GM18909 (cell line): Measurements from ENCODE around the gene ACTBL2.

Experiments used
- ATAC-seq: cut with Tn5 transposase; IDR thresholded peaks from one replicate; pipeline ENCODE4 v1.9.1; 2021; ENCODE audit warnings: mild to moderate bottlenecking; ENCODE audit not compliant: unreplicated experiment, poor library complexity

Gene ACTBL2

DNA sequence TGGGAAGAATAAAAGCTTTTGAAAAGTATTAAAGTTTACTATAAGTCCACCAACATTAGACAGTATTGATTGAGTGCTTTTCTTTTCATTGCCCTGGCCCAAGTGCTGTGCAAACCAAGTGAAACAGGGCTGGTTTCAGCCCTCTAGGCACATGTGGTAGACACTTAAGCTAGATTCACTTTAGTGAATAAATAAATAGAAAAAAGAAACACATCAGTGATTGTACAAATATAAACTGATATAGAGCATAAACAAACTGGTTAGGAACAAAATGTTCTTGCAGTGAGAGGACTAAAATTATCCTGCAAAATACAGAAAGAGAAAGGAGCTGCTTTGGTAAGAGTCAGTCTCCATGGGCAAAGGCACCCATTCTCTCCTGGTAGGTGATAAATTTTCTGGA lies 29.7 kb downstream of the ACTBL2 start:
- ATAC-seq, result no peak

DNA sequence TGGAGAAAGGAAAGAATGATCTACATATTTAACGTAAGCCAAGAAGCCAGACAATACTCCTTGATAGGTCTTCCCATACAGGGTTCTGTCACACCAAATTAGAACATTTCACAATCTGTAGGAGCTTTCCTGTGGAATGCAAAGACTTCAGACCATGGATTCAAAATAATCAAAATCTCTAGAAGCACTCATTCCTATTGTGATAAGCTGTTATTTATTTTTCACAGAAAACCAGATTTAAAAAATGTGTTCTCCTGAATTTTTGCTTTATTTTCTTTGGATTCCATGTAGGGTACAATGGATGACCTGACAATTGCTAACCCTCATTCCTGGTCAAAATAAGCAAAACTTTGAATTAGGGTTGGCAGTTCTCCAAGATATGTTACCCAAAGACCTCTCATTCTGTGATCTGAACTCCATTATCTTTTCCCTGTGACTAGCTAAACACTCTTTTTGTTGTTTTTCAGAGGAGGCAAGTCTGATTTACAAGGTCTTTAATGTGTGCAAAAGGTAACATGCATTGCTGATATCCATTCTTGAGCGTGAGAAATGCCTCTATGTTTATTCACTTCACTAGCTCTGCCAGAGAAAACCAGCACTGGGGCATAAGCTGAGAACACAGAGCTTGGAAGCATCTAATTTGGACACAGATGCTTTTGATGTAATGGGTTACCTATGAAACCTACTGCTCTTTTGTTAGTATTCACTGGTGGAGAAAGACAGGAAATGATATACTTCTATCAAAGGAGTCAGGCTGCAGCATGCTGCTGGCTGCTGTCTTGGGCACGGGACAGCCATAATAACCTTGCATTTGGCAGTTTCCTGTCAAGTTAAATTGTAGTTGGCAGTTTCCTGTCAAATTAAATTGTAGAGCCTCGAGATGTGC lies 31.4 kb downstream of the ACTBL2 start:
- ATAC-seq, result no peak

DNA sequence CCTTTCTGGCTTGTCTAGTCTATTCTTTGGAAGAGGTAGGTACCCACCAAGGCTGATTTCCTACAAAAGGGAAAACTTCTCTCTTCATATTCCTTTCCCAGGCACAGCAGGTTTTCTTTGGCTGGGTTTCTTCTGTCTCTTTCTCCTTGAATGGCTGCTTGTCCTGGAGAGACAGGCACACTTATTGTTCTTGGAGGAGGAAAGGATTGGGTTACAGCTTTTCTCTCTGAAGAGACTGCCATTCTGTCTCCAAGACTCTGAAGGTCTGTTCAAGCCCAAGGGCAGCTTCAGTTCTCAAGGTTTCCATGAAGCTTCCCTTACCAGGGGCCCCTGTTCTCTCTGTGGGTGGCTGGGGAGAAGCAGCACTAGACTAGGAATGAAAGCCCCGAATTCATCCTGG lies 33.9 kb downstream of the ACTBL2 start:
- ATAC-seq, result no peak

DNA sequence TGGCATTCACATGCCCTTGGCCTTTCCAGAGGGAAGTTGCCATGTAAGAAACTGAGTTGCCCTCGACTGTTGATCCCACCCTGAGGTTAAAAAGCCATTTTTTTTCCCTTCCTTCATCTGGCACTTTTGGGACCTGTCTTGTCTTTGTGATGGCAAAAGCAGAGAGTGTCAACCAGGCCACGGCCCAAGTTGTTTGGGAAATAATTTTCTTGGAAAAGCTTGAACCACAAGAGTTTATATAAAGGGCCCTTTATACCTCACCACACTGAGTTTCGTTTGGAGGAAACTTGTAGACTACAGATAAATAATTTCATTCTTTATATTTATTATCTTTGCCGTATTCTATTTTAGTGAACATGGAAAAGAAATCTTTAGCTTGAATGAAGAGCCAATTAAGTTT lies 34.3 kb downstream of the ACTBL2 start:
- ATAC-seq, result no peak

DNA sequence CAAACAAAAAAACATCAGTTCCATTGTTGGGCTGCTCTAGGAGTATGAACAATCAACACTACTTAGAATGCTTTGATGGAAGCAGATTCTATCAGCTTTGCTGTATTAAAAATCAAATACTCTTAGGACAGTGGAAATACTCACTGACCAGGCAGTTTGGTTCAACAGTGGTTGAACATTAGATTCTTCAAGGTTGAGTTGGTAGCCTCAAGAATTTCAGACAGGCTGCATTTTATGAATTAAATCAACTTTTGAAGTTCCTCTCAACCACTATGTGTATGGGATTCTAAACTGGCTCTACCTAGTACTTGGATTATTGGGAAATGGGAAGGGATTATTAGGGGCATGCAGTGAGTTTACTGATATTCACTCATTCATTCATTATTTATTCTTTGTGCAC lies 35.0 kb downstream of the ACTBL2 start:
- ATAC-seq, result no peak

DNA sequence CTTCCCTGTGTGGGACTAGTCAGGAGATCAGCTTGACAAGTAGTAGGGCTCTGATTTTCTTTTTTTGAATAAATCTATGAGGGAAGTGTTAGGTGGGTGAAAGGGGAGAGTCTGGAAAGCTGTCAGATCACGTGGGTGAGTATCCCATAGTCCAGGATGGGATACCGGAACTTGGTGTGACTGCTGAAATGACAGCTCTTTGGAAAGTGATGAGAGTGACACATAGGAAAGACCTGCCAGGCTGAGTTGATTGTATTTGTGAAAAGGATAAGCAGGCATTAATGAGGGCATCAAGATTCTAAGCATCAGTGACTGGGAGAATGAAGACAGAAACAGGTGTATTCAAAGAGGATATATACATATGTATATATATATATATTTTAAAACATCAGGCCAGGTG lies 35.6 kb downstream of the ACTBL2 start:
- no peak for ATAC-seq

DNA sequence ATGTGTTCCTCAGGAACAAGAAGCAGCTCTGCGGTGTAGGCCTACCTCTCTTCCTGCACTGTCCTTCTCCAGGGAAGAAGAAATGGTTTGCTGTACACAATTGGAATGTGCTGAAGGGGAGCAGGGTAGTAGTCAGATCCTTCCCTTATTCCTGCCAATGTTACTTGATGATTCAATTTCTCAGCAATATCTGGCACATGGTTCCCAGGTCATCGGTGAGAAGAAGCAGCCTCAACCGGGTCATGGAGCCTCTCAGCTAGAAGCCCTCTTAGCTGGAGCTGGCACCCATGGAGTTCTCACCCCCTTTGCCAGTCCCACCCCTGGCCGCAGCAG lies 36.9 kb downstream of the ACTBL2 start:
- no peak for ATAC-seq

DNA sequence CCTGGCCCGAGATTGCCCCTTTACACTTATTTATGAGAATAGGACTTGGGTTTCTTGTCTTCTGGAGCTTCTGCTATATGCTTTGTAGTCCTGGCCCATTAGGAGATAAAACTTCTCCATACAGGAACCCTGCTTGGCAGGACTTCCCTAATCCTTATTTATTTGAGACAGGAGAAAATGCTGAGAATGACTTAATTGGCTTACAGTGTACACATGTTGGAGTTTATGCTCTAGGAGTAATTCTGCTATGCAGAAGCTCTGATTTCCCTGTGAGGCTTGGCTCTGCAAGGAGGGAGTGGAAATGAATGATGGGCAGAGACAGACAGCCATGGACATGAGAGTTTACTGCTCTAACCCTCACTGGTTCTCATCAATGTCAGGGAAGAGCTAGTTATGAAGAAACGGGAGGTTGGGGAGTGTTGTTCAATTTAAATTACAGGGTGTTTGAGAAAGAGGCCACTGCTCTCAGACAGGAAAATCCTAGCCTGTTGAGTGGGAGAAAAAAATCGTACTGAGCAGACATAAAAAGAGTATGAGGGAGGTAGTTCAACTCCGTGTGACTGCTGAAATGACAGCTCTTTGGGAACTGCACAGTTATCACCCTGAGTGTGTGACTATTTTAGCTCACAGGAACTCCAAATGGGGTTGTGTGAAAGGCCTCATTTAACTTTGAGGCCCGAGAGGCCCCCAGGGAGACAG lies 37.5 kb downstream of the ACTBL2 start:
- ATAC-seq, result no peak

DNA sequence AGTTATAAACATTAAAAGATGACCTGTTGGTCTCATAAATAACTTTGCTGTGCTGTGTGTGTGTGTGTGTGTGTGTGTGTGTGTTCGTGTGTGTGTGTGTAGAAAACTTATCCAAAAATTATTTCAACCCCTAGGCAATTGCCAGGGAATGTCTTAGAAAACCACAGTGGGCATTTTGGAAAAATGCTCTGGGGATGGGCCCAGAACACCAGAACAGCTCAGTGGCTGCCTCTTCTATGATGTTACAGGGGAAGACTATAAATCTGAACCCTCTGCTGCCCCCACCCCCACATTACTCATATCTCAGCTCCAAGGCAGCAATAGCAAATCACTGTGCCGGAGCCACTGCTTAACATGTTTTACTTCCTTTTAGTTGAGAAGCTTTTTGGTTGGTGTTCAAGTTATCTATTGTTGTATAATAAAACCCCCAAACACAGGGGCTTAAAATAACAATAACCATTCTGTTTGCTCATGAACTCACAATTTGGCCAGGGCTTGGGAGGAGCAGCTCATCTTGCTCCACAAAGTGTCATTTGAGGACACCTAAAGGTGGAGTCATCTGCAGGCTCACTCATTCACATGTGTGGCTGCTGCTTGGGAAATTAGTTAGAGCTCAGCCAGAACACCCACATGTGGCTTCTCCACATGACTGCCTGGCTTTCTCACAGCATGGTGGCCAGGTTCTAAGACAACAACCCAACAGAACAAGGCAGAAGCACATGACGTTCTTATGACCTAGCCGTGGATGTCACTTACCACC lies 40.4 kb downstream of the ACTBL2 start:
- no peak for ATAC-seq

DNA sequence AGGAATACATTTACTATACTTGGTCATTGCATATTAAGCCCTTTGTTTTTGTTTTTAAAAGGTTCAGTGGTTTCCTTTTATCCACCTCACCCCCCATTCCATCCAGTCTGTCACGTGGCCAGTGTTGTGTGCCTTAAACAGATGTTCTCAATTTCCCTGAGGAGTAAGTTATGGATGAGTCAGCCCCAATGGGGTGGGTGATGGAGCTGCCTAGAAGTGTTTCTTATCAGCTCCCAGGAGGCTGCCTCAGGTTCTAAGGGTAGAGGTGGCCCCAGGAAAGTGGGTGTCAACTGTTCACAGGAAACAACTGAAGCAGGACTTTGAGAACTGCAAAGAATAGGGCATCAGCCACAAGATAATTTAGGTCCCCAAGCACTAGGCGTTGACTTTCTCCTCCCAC lies 41.1 kb downstream of the ACTBL2 start:
- ATAC-seq, result no peak

DNA sequence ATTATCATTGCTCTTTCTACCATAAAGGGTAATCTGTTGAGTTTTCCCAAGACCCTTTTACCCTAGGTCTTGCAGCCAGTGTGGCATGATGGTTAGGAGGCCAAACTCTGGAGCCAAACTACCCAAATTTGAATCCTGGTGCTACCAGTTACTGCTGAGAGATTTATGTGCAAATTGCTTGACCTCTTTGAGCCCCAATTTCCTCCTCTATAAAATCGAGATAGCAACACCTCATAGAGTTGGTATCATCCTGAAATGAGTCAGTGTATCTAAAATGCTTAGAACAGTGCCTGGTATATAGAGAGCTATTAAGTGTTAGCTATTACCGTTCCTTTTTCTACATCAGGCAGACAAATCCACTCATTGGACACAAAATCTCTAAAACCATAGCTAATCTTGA lies 43.0 kb downstream of the ACTBL2 start:
- ATAC-seq, result no peak

DNA sequence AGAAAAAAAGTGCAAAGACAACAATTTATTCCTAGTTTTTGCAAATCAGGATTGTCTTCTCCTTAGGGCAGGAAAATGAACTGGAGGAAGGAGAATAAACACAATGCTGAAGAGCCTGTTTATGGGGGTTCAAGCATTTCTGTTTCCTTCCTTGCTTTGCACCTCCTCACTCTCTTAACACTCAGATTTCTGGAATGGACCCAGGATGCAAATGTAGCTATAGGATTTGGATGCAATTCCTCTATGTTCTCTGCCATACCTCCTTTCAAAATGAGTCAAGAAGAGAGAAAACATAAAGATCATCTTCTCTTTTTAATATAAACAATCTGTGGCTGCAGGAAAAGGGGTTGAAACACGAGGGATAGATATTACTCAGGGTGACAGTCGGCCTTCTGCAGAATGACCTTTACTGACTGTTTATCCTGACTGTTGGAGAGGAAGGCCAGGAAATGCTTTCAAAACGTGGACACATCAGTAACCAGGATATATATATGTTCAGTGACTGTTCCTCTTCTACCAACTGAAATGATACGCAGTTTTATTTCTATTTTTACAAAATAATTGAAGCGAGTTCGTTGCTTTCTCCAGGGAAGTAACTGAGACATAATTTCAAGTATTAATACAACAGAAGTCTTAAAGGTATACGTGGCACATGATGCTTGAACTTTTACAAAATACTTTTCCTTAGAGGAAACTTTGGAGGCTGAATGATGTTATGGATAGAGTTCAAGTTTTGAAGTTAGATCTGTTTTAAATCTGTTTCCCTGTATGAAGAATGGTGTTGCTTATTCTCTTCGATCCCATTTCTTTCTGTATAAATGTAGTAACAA lies 44.4 kb downstream of the ACTBL2 start:
- ATAC-seq, result no peak

DNA sequence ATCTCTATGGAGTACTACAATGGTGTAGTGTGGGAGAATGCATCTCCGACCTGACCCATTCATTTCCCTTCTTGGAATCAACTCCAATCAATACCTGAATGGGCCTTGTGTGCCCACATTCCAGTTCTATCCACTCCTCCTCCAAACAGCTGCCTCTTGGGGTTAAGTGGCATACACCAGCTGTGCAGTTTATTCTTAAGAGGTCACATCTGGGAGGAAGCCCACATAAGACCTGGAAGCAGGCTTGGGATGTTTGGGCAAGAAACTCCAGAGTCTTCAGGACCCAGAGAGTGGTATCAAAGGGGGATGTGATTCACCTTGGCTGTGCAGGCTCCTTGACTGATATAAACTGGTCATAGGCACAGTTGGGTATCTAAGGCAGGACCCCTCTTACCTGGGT lies 46.0 kb downstream of the ACTBL2 start:
- ATAC-seq, result no peak

DNA sequence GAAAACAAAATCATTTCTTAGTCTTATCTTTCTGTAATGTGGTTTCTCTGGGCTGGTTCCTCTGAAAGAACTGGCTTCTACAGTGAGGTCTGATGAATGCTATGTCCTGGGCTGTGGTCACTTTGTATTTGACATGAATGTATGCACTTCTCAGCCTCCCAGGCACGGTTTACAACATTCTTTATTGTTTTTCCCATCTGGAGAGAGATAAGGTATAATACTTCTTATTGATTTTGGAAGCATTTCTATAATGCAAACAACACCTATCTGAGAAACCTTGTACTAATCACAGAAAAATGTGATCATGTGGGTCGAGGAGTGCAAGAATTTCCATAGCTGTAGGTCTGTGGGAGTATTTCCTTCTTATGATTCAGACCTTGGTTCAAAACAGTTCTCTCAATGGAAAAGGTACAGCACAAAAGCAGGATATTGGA lies 46.9 kb downstream of the ACTBL2 start:
- no peak for ATAC-seq

DNA sequence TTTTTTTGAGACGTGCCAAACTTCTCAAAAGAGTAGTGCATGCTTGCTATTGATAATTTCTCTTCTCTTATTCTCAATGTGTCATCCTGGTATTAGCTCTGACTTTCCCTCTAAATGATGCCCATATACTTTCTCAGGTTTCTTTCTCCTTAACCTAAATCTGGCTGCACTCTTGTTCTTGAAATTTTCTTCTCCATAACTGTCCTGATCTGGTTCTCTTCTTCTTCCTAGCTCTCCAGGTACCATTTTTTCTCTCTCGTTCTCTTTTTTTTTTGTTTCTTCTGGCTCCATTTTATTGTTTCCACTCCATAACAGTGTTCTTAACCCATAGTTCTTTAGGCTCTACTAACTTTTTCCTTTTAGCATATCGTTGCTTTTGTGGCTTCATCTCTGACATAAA lies 47.9 kb downstream of the ACTBL2 start:
- no peak for ATAC-seq

DNA sequence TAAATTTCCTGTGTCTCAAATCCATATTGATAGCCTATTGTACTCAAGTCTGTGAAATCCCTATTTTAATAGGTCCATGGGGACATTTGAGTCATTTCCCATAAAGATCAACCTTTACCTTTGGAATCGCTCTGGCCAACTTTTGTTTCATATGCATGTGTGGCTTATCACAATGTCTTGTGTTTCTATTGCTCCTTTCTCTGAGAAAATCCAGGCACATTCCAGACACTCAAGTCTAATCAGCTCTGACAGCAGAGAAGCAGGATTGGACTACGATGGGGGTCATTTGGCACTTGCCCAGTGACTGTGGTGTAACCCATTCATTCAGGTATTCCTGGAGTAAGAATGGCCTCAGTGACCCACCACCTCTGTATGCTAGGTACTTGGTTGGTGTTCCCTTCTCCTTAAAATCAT lies 48.4 kb downstream of the ACTBL2 start:
- ATAC-seq, result no peak

DNA sequence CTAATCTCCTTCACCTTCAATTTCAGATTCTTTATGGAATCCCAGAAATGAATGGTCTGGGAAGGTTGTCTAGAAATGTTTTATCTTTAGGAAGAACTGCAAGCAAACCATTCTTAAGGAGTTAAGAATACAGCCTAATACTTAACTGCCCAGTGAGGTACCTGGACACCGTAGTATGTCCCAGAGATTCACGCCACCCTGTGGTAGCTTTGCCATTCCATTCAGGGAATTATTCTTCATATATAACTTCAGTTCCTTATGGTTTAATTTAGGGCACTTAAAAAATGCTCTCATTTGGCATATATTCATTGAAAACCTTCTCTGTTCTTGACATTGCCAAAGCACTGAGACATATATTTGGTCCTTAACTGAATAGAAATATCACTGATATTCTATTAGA lies 49.7 kb downstream of the ACTBL2 start:
- no peak for ATAC-seq

DNA sequence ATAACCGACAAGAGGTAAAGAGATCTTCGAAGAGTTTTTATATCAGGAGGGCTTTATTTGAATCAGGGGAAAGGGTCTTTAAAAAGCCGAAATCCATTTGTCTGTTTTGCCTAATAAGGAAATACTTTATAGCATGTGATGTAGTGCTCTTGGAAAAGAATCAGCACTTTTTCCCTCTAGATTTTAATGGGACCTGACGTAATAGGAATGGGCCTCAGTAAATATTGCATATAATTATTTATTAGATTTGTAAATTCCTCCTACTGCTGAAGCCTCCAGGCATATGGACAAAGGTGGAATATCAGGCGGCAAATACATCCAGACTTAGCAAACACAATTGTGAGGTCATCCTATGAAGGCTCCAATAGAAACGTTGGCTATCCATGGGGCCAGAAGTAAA lies 50.9 kb downstream of the ACTBL2 start:
- no peak for ATAC-seq
